Measurements from ENCODE around the gene ADI1. TPM values are rescaled to one million over a fixed set of nuclear protein-coding genes. Genes with fewer than 3 reads are reported as not detected.
"Not testable (repeated sequence)": the region's sequence is repeated elsewhere in the genome, so short reads cannot be mapped to it uniquely, and the experiment has no call there.

The ADI1 gene
- total RNA-seq, 1 donor from 2014 or later, result 60.2 TPM

DNA sequence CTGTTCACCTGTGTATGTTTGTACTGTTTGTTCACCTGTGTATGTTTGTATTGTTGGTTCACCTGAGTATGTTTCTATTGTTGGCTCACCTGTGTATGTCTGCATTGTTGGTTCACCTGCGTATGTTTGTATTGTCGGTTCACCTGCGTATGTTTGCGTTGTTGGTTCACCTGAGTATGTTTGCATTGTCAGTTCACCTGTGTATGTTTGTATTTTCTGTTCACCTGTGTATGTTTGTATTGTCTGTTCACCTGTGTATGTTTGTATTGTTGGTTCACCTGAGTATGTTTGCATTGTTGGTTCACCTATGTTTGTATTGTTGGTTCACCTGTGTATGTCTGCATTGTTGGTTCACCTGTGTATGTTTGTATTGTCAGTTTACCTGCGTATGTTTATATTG lies 14.6 kb downstream of the ADI1 start:
- Histone ChIP-seq H3K4me1 (no peaks in the 10 kb centered on the region), H3K27me3 (ENCODE audit: low read depth) (no peaks in the 10 kb centered on the region), H3K36me3 (peaks cover 63% of the 10 kb centered on the region), H3K9me3 (no peaks in the 10 kb centered on the region), H3K4me3 (no peak overlapping the region), H3K27ac (no peak overlapping the region)
- intact Hi-C loops (cut with DNase I), result no loop called here
- DNase-seq, result no peak
- ATAC-seq, result no peak
- TF ChIP-seq, protein P1, sequence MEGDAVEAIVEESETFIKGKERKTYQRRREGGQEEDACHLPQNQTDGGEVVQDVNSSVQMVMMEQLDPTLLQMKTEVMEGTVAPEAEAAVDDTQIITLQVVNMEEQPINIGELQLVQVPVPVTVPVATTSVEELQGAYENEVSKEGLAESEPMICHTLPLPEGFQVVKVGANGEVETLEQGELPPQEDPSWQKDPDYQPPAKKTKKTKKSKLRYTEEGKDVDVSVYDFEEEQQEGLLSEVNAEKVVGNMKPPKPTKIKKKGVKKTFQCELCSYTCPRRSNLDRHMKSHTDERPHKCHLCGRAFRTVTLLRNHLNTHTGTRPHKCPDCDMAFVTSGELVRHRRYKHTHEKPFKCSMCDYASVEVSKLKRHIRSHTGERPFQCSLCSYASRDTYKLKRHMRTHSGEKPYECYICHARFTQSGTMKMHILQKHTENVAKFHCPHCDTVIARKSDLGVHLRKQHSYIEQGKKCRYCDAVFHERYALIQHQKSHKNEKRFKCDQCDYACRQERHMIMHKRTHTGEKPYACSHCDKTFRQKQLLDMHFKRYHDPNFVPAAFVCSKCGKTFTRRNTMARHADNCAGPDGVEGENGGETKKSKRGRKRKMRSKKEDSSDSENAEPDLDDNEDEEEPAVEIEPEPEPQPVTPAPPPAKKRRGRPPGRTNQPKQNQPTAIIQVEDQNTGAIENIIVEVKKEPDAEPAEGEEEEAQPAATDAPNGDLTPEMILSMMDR (IDR thresholded peaks at IDR 0.05), result no peak

DNA sequence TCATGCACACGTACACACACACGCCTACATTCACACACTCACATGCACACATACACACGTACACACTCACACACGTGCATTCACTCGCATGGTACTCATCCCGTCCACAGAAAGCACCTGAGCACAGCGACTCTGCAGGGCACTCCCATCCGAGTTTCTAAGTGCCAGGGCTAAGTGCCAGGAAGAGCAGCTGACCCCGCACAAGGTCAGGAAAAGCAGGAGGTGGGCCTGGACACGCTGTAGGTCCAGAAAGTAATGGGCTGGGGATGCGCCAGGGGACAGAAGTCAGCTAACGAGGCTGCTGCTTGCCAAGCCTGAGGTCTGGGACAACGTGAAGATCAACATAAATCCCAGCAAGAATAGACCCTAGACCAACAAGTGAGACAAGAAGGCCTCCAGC lies 15.8 kb downstream of the ADI1 start:
- intact Hi-C loops (cut with DNase I), result no loop called here

DNA sequence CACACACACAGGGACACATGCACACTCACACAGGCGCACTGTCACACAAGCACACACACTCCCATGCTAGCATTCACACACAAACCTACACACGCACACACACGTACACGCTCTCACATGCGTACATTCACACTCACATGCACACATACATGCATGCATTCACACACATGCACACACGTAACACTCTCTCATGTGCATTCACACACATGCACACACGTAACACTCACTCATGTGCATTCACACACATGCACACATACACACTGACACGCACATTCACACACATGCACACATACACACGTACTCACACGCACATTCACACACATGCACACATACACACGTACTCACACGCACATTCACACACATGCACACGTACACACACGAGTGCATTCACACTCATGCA lies 16.3 kb downstream of the ADI1 start:
- intact Hi-C loops (cut with DNase I), result no loop called here
- H3K4me3 ChIP-seq, result no peak overlapping the region

More for the DNA sequence above, 15.8 kb downstream of the ADI1 start:
- Histone ChIP-seq H3K4me3 (no peak overlapping the region), H3K27me3 (ENCODE audit: low read depth) (no peaks in the 10 kb centered on the region), H3K36me3 (peaks cover 71% of the 10 kb centered on the region), H3K4me1 (no peaks in the 10 kb centered on the region), H3K9me3 (no peaks in the 10 kb centered on the region), H3K27ac (no peak overlapping the region)
- ATAC-seq, result no peak
- DNase-seq, result no peak
- TF ChIP-seq, protein P1 (IDR thresholded peaks at IDR 0.05), result no peak

DNA sequence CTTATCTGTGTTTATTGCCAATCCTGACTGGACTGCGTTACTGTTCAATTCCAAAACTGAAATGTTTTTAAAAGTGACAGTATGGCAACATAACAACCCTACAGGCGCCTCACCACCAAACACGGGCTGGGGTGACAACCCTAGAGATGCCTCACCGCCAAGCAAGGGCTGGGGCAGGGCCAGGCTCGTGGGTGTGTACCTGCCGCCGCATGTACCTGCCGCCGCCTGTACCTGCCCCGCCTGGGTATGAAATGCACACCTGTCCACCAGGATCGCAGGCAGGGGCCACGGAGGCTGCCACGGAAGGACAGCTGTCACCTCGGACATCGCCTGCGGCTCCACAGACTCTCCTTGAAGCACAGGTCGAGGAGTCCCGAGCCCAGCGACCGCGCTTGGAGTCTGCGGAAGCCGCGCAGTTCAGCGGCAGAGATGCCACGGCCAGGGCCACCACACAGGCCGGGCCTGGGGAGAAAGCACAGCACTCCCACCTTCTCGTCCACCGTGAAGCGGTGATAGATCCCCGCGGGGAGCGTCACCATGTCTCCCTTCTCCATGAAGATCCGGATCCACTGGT lies 18.9 kb downstream of the ADI1 start:
- peaks cover 85% of the 10 kb centered on the region for H3K36me3 ChIP-seq
- no peaks in the 10 kb centered on the region for H3K27me3 ChIP-seq (ENCODE audit: low read depth)
- H3K4me3 ChIP-seq, result no peak overlapping the region
- no peaks in the 10 kb centered on the region for H3K9me3 ChIP-seq
- intact Hi-C loops (cut with DNase I), result no loop called here
- no peaks in the 10 kb centered on the region for H3K4me1 ChIP-seq
- TF ChIP-seq, protein P1 (IDR thresholded peaks at IDR 0.05), result no peak
- ATAC-seq, result peak in 1 of 2 donors; percentile 7
- no peak for DNase-seq
- no peak overlapping the region for H3K27ac ChIP-seq

More for the DNA sequence above, 16.3 kb downstream of the ADI1 start:
- Histone ChIP-seq H3K27ac (no peak overlapping the region), H3K4me1 (no peaks in the 10 kb centered on the region), H3K9me3 (no peaks in the 10 kb centered on the region), H3K36me3 (peaks cover 74% of the 10 kb centered on the region), H3K27me3 (ENCODE audit: low read depth) (no peaks in the 10 kb centered on the region)
- DNase-seq, result no peak
- no peak for ATAC-seq
- TF ChIP-seq, protein P1 (IDR thresholded peaks at IDR 0.05), result no peak

- DNase-seq (no peak), ATAC-seq (no peak)
- Histone ChIP-seq H3K4me1 (no peaks in the 10 kb centered on the region), H3K4me3 (no peak overlapping the region), H3K27me3 (ENCODE audit: low read depth) (no peaks in the 10 kb centered on the region), H3K27ac (no peak overlapping the region), H3K9me3 (no peaks in the 10 kb centered on the region), H3K36me3 (peaks cover 75% of the 10 kb centered on the region)
- TF ChIP-seq, protein P1 (IDR thresholded peaks at IDR 0.05), result no peak
- intact Hi-C loops (cut with DNase I), result no loop called here
These were observed 20.4 kb downstream of the ADI1 start for GRCh38 chr2:3498783-3499394.

DNA sequence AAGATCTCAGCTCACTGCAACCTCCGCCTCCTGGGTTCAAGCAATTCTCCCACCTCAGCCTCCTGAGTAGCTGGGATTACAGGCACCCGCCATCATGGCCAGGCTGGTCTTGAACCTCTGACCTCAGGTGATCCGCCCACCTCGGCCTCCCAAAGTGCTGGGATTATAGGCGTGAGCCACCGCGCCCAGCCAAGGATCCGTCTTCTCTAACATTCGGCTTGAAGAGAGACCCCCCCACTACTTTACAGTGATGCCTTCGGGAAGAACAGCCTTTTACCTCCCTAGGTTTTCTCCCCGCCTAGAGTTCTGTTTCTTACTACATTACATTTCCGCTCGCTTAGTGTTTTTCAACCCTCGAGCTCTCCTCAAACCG lies 22.6 kb downstream of the ADI1 start:
- intact Hi-C loops (cut with DNase I); H3K4me1 ChIP-seq; H3K4me3 ChIP-seq; H3K27me3 ChIP-seq (ENCODE audit: low read depth); ATAC-seq; DNase-seq; H3K27ac ChIP-seq; H3K9me3 ChIP-seq: not testable (repeated sequence)
- peaks cover 65% of the 10 kb centered on the region for H3K36me3 ChIP-seq
